ENCODE data around the gene MRPS5. TPM values are rescaled to one million over a fixed set of nuclear protein-coding genes. Genes with fewer than 3 reads are reported as not detected.

The MRPS5 gene
- total and polyA plus RNA-seq, 2 donors (not counting 1 experiment from before 2014, with no cell fraction given) = 46.3 to 48.0 TPM

DNA sequence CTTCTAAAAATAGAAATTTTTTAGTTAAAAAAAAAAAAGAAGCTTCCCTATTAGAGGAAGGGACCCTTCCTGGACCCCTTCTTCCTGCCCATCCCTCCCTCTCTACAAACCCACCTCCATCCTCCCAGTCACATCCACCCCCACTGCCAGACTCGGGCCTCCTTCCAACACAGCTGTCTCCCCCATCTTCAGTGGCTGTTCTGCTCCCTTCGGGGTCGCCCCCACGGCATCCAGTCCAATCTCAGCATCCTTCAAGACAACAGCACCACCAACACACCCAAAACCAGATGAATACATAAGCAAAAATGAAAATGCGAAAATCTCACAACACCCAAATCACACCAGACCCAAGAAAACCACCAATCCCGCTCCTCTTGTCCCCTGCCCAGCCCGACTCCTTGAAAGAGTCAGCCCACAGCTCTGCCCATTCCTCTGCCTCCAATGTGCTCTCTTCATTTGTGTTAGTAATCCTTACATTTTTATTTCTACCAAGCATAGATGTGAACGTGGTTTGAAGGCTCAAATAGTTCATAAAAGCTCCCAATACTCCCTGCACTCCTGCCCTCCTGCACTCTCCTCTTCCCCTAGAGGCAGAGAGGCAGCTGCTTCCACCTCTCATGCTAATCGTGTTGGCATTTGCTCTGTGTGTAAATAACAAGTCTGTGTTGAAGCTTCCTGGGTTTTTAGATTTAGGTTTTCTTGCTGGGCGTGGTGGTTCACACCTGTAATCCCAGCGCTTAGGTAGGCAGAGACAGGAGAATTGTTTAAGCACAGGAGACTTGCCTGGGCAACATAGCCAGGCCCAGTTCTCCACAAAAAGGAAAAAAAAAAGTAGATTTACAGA is 59.1 kb downstream of the MRPS5 start:
- TF ChIP-seq, protein P1, sequence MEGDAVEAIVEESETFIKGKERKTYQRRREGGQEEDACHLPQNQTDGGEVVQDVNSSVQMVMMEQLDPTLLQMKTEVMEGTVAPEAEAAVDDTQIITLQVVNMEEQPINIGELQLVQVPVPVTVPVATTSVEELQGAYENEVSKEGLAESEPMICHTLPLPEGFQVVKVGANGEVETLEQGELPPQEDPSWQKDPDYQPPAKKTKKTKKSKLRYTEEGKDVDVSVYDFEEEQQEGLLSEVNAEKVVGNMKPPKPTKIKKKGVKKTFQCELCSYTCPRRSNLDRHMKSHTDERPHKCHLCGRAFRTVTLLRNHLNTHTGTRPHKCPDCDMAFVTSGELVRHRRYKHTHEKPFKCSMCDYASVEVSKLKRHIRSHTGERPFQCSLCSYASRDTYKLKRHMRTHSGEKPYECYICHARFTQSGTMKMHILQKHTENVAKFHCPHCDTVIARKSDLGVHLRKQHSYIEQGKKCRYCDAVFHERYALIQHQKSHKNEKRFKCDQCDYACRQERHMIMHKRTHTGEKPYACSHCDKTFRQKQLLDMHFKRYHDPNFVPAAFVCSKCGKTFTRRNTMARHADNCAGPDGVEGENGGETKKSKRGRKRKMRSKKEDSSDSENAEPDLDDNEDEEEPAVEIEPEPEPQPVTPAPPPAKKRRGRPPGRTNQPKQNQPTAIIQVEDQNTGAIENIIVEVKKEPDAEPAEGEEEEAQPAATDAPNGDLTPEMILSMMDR (IDR thresholded peaks at IDR 0.05) = no peak
- no peak for TF ChIP-seq EZH2 (IDR thresholded peaks at IDR 0.05; ENCODE audit: borderline replicate concordance, insufficient read depth, low read depth, low read length, poor library complexity, severe bottlenecking)
- H4K20me1 ChIP-seq (ENCODE audit: control insufficient read depth, insufficient read depth, low read length, poor library complexity, severe bottlenecking) = no peaks in the 10 kb centered on the region
- H3K4me1 ChIP-seq (ENCODE audit: control insufficient read depth in 2 of 2, insufficient read depth in 2 of 2, low read length in 2 of 2) = peaks cover 0 to 4% of the 10 kb centered on the region in 2 donors
- no peak overlapping the region for H2AFZ ChIP-seq (ENCODE audit: insufficient read depth, low read depth, low read length, poor library complexity, severe bottlenecking)
- ChIA-PET POLR2A (no interaction called here), CTCF (interaction anchor here (1.1 to 1.4 kb wide), 2 partner anchors 16 to 17 kb away, joined by 3 read pairs; no protein-coding TSS in a partner anchor)
- no peak overlapping the region for H3K9ac ChIP-seq (ENCODE audit: low read length)
- H3K36me3 ChIP-seq (replicated peaks in 1 of 2; ENCODE audit: control extremely low read depth in 1 of 2, control insufficient read depth in 1 of 2, extremely low read depth in 1 of 2, insufficient read depth in 2 of 2, low read length in 1 of 2) = no peaks in the 10 kb centered on the region
- H3K4me3 ChIP-seq (ENCODE audit: control extremely low read depth in 1 of 5, extremely low read depth in 1 of 5, insufficient read depth in 1 of 5, low read depth in 2 of 5, low read length in 4 of 5) = no peak overlapping the region
- no peak overlapping the region for H3K4me2 ChIP-seq (replicated peaks; ENCODE audit: low read depth, low read length, poor library complexity, severe bottlenecking)
- no peaks in the 10 kb centered on the region for H3K27me3 ChIP-seq (replicated peaks in 1 of 4; ENCODE audit: control extremely low read depth in 1 of 4, control insufficient read depth in 3 of 4, insufficient read depth in 4 of 4, low read length in 3 of 4)
- no peaks in the 10 kb centered on the region for H3K79me2 ChIP-seq (ENCODE audit: control insufficient read depth, insufficient read depth, low read length)
- Mint-ChIP-seq H3K9me3 (ENCODE audit: insufficient read depth) (no peaks in the 10 kb centered on the region), H3K27ac (no peak overlapping the region), H3K4me1 (peaks cover 9% of the 10 kb centered on the region), H3K4me3 (no peak overlapping the region), H3K27me3 (peaks cover 17% of the 10 kb centered on the region)
- no peak for ATAC-seq (ENCODE audit: low read depth)
- H3K9me3 ChIP-seq (ENCODE audit: control extremely low read depth in 1 of 3, control insufficient read depth in 2 of 3, insufficient read depth in 1 of 3, low read length in 2 of 3) = no peaks in the 10 kb centered on the region
- no peak for DNase-seq
- intact Hi-C loops (cut with micrococcal nuclease) = no loop called here
- H3K27ac ChIP-seq (ENCODE audit: low read length in 2 of 2) = no peak overlapping the region
- 87% methylated on average over 9 of the region's 11 CpGs for whole genome bisulfite sequencing (ENCODE audit: insufficient coverage)

GRCh38 chr2:95061601-95062183 is 59.9 kb downstream of the MRPS5 start:
- Histone ChIP-seq H3K4me2 (replicated peaks; ENCODE audit: low read depth, low read length, poor library complexity, severe bottlenecking) (no peak overlapping the region), H3K9me3 (ENCODE audit: control extremely low read depth in 1 of 3, control insufficient read depth in 2 of 3, insufficient read depth in 1 of 3, low read length in 2 of 3) (no peaks in the 10 kb centered on the region), H3K36me3 (replicated peaks in 1 of 2; ENCODE audit: control extremely low read depth in 1 of 2, control insufficient read depth in 1 of 2, extremely low read depth in 1 of 2, insufficient read depth in 2 of 2, low read length in 1 of 2) (no peaks in the 10 kb centered on the region), H3K27me3 (replicated peaks in 1 of 4; ENCODE audit: control extremely low read depth in 1 of 4, control insufficient read depth in 3 of 4, insufficient read depth in 4 of 4, low read length in 3 of 4) (no peaks in the 10 kb centered on the region), H3K79me2 (ENCODE audit: control insufficient read depth, insufficient read depth, low read length) (no peaks in the 10 kb centered on the region), H3K4me3 (ENCODE audit: control extremely low read depth in 1 of 5, extremely low read depth in 1 of 5, insufficient read depth in 1 of 5, low read depth in 2 of 5, low read length in 4 of 5) (no peak overlapping the region), H4K20me1 (ENCODE audit: control insufficient read depth, insufficient read depth, low read length, poor library complexity, severe bottlenecking) (no peaks in the 10 kb centered on the region), H3K4me1 (ENCODE audit: control insufficient read depth in 2 of 2, insufficient read depth in 2 of 2, low read length in 2 of 2) (peaks cover 0 to 4% of the 10 kb centered on the region in 2 donors), H2AFZ (ENCODE audit: insufficient read depth, low read depth, low read length, poor library complexity, severe bottlenecking) (no peak overlapping the region), H3K9ac (ENCODE audit: low read length) (no peak overlapping the region), H3K27ac (ENCODE audit: low read length in 2 of 2) (no peak overlapping the region)
- DNase-seq (no peak), ATAC-seq (ENCODE audit: low read depth) (no peak)
- Mint-ChIP-seq H3K4me1 (peaks cover 9% of the 10 kb centered on the region), H3K27ac (no peak overlapping the region), H3K9me3 (ENCODE audit: insufficient read depth) (no peaks in the 10 kb centered on the region), H3K4me3 (no peak overlapping the region), H3K27me3 (peaks cover 17% of the 10 kb centered on the region)
- CTCF ChIA-PET = interaction anchor here (1.1 kb wide), 1 partner anchor 17 kb away, joined by 3 read pairs; no protein-coding TSS in a partner anchor
- WGBS (ENCODE audit: insufficient coverage) = 70% methylated on average over 10 of the region's 11 CpGs
- POLR2A ChIA-PET = no interaction called here
- intact Hi-C loops (cut with micrococcal nuclease) = no loop called here
- TF ChIP-seq EZH2 (IDR thresholded peaks at IDR 0.05; ENCODE audit: borderline replicate concordance, insufficient read depth, low read depth, low read length, poor library complexity, severe bottlenecking) = no peak
- TF ChIP-seq, protein P1 (IDR thresholded peaks at IDR 0.05) = no peak

Data from B cell (primary cell).